ENCODE measurements around the gene EP400.

EP400 gene

GRCh38 chr12:131949431-131950181, at the start of gene EP400:
TSS of gene EP400 (plus strand) at chr12:131949942. CDS start at chr12:131960620, 10,678 bp downstream.
- peak; percentile 50 to 87 for DNase-seq

- DNase-seq, result no peak
Measured at GRCh38 chr12:131900397-131900796, 49.3 kb upstream of the EP400 start.

GRCh38 chr12:131901431-131902331, 48.1 kb upstream of the EP400 start:
- no peak for DNase-seq

- no peak for DNase-seq
Measured at GRCh38 chr12:131902332-131903241, 47.2 kb upstream of the EP400 start.

- DNase-seq, result no peak
Measured at GRCh38 chr12:131903270-131904255, 46.2 kb upstream of the EP400 start.

GRCh38 chr12:131904346-131904745, 45.4 kb upstream of the EP400 start:
- no peak for DNase-seq

GRCh38 chr12:131905081-131905629, 44.6 kb upstream of the EP400 start:
- no peak for DNase-seq

- DNase-seq, result no peak
Measured at GRCh38 chr12:131905630-131906091, 44.1 kb upstream of the EP400 start.

- DNase-seq, result no peak
Measured at GRCh38 chr12:131907379-131908091, 42.2 kb upstream of the EP400 start.

GRCh38 chr12:131908092-131909080, 41.4 kb upstream of the EP400 start:
- no peak for DNase-seq

- no peak for DNase-seq
Measured at GRCh38 chr12:131909081-131909751, 40.5 kb upstream of the EP400 start.

GRCh38 chr12:131909752-131910219, 40.0 kb upstream of the EP400 start:
- DNase-seq, result no peak

- DNase-seq, result no peak
Measured at GRCh38 chr12:131910302-131911027, 39.3 kb upstream of the EP400 start.

- no peak for DNase-seq
Measured at GRCh38 chr12:131911028-131911650, 38.6 kb upstream of the EP400 start.

- DNase-seq, result no peak
Measured at GRCh38 chr12:131911851-131912477, 37.8 kb upstream of the EP400 start.

- DNase-seq, result peak in 1 of 2 experiments; percentile 22
Measured at GRCh38 chr12:131912518-131913274, 37.0 kb upstream of the EP400 start.
